ENCODE measurements around the gene AK4. TPM values are rescaled to one million over a fixed set of nuclear protein-coding genes. Genes with fewer than 3 reads are reported as not detected.

The AK4 gene
- total RNA-seq, 1 donor from 2014 or later, result 10.5 TPM

- Mint-ChIP-seq H3K9me3 (no peaks in the 10 kb centered on the region), H3K4me1 (no peaks in the 10 kb centered on the region), H3K27ac (ENCODE audit: unreplicated experiment) (no peak overlapping the region), H3K4me3 (no peak overlapping the region), H3K27me3 (ENCODE audit: low read depth) (no peaks in the 10 kb centered on the region), H3K36me3 (ENCODE audit: low read depth) (no peaks in the 10 kb centered on the region)
- no peak for TF ChIP-seq CTCF (conservative IDR thresholded peaks at IDR 0.05)
- no peak for DNase-seq (ENCODE audit: low read depth, low spot score)
Measured at GRCh38 chr1:65200411-65200810, 52.4 kb downstream of the AK4 start.

GRCh38 chr1:65206836-65207235 lies 58.8 kb downstream of the AK4 start:
- no peak for DNase-seq (ENCODE audit: low read depth, low spot score)
- H3K9me3 Mint-ChIP-seq, result no peaks in the 10 kb centered on the region
- H3K36me3 Mint-ChIP-seq (ENCODE audit: low read depth), result no peaks in the 10 kb centered on the region
- TF ChIP-seq CTCF (conservative IDR thresholded peaks at IDR 0.05), result no peak
- H3K27me3 Mint-ChIP-seq (ENCODE audit: low read depth), result peaks cover 2% of the 10 kb centered on the region
- H3K4me1 Mint-ChIP-seq, result peaks cover 16% of the 10 kb centered on the region
- H3K4me3 Mint-ChIP-seq, result no peak overlapping the region
- H3K27ac Mint-ChIP-seq (ENCODE audit: unreplicated experiment), result no peak overlapping the region

GRCh38 chr1:65207317-65207716 lies 59.3 kb downstream of the AK4 start:
- Mint-ChIP-seq H3K36me3 (ENCODE audit: low read depth) (no peaks in the 10 kb centered on the region), H3K4me1 (peaks cover 16% of the 10 kb centered on the region), H3K4me3 (no peak overlapping the region), H3K9me3 (no peaks in the 10 kb centered on the region), H3K27ac (ENCODE audit: unreplicated experiment) (no peak overlapping the region), H3K27me3 (ENCODE audit: low read depth) (peaks cover 2% of the 10 kb centered on the region)
- no peak for DNase-seq (ENCODE audit: low read depth, low spot score)
- no peak for TF ChIP-seq CTCF (conservative IDR thresholded peaks at IDR 0.05)

- Mint-ChIP-seq H3K4me1 (peaks cover 16% of the 10 kb centered on the region), H3K27me3 (ENCODE audit: low read depth) (peaks cover 2% of the 10 kb centered on the region), H3K36me3 (ENCODE audit: low read depth) (no peaks in the 10 kb centered on the region), H3K9me3 (no peaks in the 10 kb centered on the region), H3K4me3 (no peak overlapping the region), H3K27ac (ENCODE audit: unreplicated experiment) (no peak overlapping the region)
- DNase-seq (ENCODE audit: low read depth, low spot score), result no peak
- no peak for TF ChIP-seq CTCF (conservative IDR thresholded peaks at IDR 0.05)
Measured at GRCh38 chr1:65208563-65208973, 60.6 kb downstream of the AK4 start.

- TF ChIP-seq CTCF (conservative IDR thresholded peaks at IDR 0.05), result peak; percentile 73
- DNase-seq (ENCODE audit: low read depth, low spot score), result peak; percentile 28
- Mint-ChIP-seq H3K9me3 (no peaks in the 10 kb centered on the region), H3K4me1 (peaks cover 16% of the 10 kb centered on the region), H3K27ac (ENCODE audit: unreplicated experiment) (no peak overlapping the region), H3K36me3 (ENCODE audit: low read depth) (no peaks in the 10 kb centered on the region), H3K27me3 (ENCODE audit: low read depth) (peaks cover 2% of the 10 kb centered on the region), H3K4me3 (no peak overlapping the region)
Measured at GRCh38 chr1:65209005-65209885, 61.2 kb downstream of the AK4 start.

Measured in neural crest cell (in vitro differentiated cells).